ENCODE results near the gene GYG2. TPM values are rescaled to one million over a fixed set of nuclear protein-coding genes. Genes with fewer than 3 reads are reported as not detected.

The GYG2 gene
- total RNA-seq, 1 experiment from 2014 or later = 0.58 TPM

DNA sequence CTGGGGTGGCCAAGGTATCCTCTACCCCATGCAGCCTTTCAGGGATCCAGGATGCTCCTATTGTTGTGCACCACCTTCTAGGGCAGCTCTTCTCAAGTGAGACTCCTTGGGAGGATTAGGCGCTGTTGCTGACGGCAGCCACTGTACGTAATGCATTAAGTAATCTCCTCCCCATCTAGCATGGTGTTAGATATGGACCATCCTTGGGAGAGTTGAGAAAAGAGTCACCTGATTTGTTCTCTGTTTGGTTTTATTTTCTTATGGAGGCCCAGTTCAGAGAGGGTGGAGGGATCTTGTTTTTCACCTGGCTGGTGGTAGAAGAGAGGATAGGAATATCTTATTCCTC lies 46.4 kb downstream of the GYG2 start:
- no peaks in the 10 kb centered on the region for H3F3A ChIP-seq (ENCODE audit: low read length, unreplicated experiment)
- no peak for ATAC-seq
- H3K79me2 ChIP-seq (ENCODE audit: low read length) = no peaks in the 10 kb centered on the region
- no peaks in the 10 kb centered on the region; the same call in 1 of the 2 replicates for H3K27me3 ChIP-seq (ENCODE audit: low read length)
- no peak overlapping the region for H3K27ac ChIP-seq (ENCODE audit: low read length)
- ChIA-PET CTCF (interaction anchor here (0.7 kb wide), 1 partner anchor 674 kb away, joined by 7 read pairs; no protein-coding TSS in a partner anchor), POLR2A (ENCODE audit: unreplicated experiment) (no interaction called here)
- no peaks in the 10 kb centered on the region for H3K36me3 ChIP-seq (ENCODE audit: low read depth, low read length)
- H3K4me3 ChIP-seq (ENCODE audit: low read length) = no peak overlapping the region
- no peaks in the 10 kb centered on the region for H3K9me2 ChIP-seq (replicated peaks; ENCODE audit: low read length)
- H3K4me2 ChIP-seq (ENCODE audit: low read length) = no peak overlapping the region
- DNase-seq = no peak
- no TSS peak for BruUV-seq (replicated peaks)
- no peaks in the 10 kb centered on the region for H4K20me1 ChIP-seq (ENCODE audit: low read length)
- H3K9me3 ChIP-seq (ENCODE audit: low read length) = no peaks in the 10 kb centered on the region
- TF ChIP-seq, protein P1, sequence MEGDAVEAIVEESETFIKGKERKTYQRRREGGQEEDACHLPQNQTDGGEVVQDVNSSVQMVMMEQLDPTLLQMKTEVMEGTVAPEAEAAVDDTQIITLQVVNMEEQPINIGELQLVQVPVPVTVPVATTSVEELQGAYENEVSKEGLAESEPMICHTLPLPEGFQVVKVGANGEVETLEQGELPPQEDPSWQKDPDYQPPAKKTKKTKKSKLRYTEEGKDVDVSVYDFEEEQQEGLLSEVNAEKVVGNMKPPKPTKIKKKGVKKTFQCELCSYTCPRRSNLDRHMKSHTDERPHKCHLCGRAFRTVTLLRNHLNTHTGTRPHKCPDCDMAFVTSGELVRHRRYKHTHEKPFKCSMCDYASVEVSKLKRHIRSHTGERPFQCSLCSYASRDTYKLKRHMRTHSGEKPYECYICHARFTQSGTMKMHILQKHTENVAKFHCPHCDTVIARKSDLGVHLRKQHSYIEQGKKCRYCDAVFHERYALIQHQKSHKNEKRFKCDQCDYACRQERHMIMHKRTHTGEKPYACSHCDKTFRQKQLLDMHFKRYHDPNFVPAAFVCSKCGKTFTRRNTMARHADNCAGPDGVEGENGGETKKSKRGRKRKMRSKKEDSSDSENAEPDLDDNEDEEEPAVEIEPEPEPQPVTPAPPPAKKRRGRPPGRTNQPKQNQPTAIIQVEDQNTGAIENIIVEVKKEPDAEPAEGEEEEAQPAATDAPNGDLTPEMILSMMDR (conservative IDR thresholded peaks at IDR 0.05; ENCODE audit: low read depth, low read length) = no peak
- TF ChIP-seq EZH2 (IDR thresholded peaks at IDR 0.05; ENCODE audit: low read length, unreplicated experiment) = no peak
- no peak for TF ChIP-seq EZH2phosphoT487 (IDR thresholded peaks at IDR 0.05; ENCODE audit: borderline replicate concordance, low read length)
- no peaks in the 10 kb centered on the region for H3K4me1 ChIP-seq (ENCODE audit: insufficient read depth, low read length)
- no peak overlapping the region for H3K9ac ChIP-seq (ENCODE audit: low read length)
- intact Hi-C loops (cut with micrococcal nuclease) = no loop called here
- no peak overlapping the region for H2AFZ ChIP-seq (ENCODE audit: low read length)

GRCh38 chrX:2875798-2876399 lies 47.2 kb downstream of the GYG2 start:
- Histone ChIP-seq H3K36me3 (ENCODE audit: low read depth, low read length) (no peaks in the 10 kb centered on the region), H3K4me3 (ENCODE audit: low read length) (no peak overlapping the region), H3K27me3 (ENCODE audit: low read length) (no peaks in the 10 kb centered on the region; the same call in 1 of the 2 replicates), H3K79me2 (ENCODE audit: low read length) (no peaks in the 10 kb centered on the region), H3K27ac (ENCODE audit: low read length) (no peak overlapping the region), H3K4me1 (ENCODE audit: insufficient read depth, low read length) (no peaks in the 10 kb centered on the region), H3K9me2 (replicated peaks; ENCODE audit: low read length) (no peaks in the 10 kb centered on the region), H3F3A (ENCODE audit: low read length, unreplicated experiment) (no peaks in the 10 kb centered on the region), H4K20me1 (ENCODE audit: low read length) (no peaks in the 10 kb centered on the region), H3K9me3 (ENCODE audit: low read length) (no peaks in the 10 kb centered on the region), H3K9ac (ENCODE audit: low read length) (no peak overlapping the region), H3K4me2 (ENCODE audit: low read length) (no peak overlapping the region), H2AFZ (ENCODE audit: low read length) (no peak overlapping the region)
- TF ChIP-seq EZH2phosphoT487 (IDR thresholded peaks at IDR 0.05; ENCODE audit: borderline replicate concordance, low read length) = no peak
- TF ChIP-seq, protein P1 (conservative IDR thresholded peaks at IDR 0.05; ENCODE audit: low read depth, low read length) = peak; percentile 62
- BruUV-seq (replicated peaks) = no TSS peak
- intact Hi-C loops (cut with micrococcal nuclease) = no loop called here
- ChIA-PET CTCF (interaction anchor here (0.5 to 0.7 kb wide), 3 partner anchors 13 to 673 kb away, joined by 4 to 7 read pairs (median 7); no protein-coding TSS in a partner anchor), POLR2A (ENCODE audit: unreplicated experiment) (no interaction called here)
- DNase-seq (peak; percentile 26), ATAC-seq (peak; percentile 50; the same call in 1 of the 2 replicates)

DNA sequence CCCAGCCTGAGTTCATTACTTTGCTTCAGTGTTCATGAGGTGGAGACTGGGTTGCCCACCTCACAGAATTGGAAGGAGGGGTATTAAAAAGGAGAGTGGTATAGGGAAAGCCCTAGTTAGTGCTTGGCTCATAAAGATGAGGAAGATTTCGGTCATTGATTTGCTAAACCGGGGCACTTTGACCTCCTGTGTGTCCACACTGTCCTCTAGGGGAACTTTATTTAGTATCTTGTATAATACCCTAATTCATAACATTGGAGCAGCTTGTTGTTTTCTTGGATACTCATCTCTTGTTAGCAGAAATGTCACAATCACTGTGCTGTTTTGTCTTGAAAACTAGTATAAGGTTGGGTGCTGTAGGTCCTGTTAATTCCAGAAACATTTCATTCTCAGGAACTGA lies 49.8 kb downstream of the GYG2 start:
- no peak overlapping the region for H2AFZ ChIP-seq (ENCODE audit: low read length)
- H3K4me1 ChIP-seq (ENCODE audit: insufficient read depth, low read length) = no peaks in the 10 kb centered on the region
- no peaks in the 10 kb centered on the region for H3F3A ChIP-seq (ENCODE audit: low read length, unreplicated experiment)
- no peak overlapping the region for H3K4me2 ChIP-seq (ENCODE audit: low read length)
- CTCF ChIA-PET = no interaction called here
- no peaks in the 10 kb centered on the region for H4K20me1 ChIP-seq (ENCODE audit: low read length)
- DNase-seq = no peak
- no peaks in the 10 kb centered on the region for H3K36me3 ChIP-seq (ENCODE audit: low read depth, low read length)
- no peaks in the 10 kb centered on the region for H3K79me2 ChIP-seq (ENCODE audit: low read length)
- no peak overlapping the region for H3K4me3 ChIP-seq (ENCODE audit: low read length)
- no peak for ATAC-seq
- TF ChIP-seq EZH2 (IDR thresholded peaks at IDR 0.05; ENCODE audit: low read length, unreplicated experiment) (no peak), EZH2phosphoT487 (IDR thresholded peaks at IDR 0.05; ENCODE audit: borderline replicate concordance, low read length) (no peak)
- TF ChIP-seq, protein P1 (conservative IDR thresholded peaks at IDR 0.05; ENCODE audit: low read depth, low read length) = no peak
- H3K27me3 ChIP-seq (ENCODE audit: low read length) = no peaks in the 10 kb centered on the region; the same call in 1 of the 2 replicates
- POLR2A ChIA-PET (ENCODE audit: unreplicated experiment) = no interaction called here
- no peaks in the 10 kb centered on the region for H3K9me2 ChIP-seq (replicated peaks; ENCODE audit: low read length)
- no TSS peak for BruUV-seq (replicated peaks)
- intact Hi-C loops (cut with micrococcal nuclease) = no loop called here
- no peaks in the 10 kb centered on the region for H3K9me3 ChIP-seq (ENCODE audit: low read length)
- no peak overlapping the region for H3K27ac ChIP-seq (ENCODE audit: low read length)
- H3K9ac ChIP-seq (ENCODE audit: low read length) = no peak overlapping the region

All from PC-3 (cell line).